ENCODE measurements around the gene ROBO1.

GRCh38 chr3:78823859-78824258, 943.9 kb downstream of the ROBO1 start:
- TF ChIP-seq EZH2phosphoT487 (IDR thresholded peaks at IDR 0.05; ENCODE audit: insufficient read depth, low read depth) (no peak), EZH2 (IDR thresholded peaks at IDR 0.05; ENCODE audit: insufficient read depth, poor library complexity, severe bottlenecking) (no peak)
